ENCODE results near the gene GRIN1.

DNA sequence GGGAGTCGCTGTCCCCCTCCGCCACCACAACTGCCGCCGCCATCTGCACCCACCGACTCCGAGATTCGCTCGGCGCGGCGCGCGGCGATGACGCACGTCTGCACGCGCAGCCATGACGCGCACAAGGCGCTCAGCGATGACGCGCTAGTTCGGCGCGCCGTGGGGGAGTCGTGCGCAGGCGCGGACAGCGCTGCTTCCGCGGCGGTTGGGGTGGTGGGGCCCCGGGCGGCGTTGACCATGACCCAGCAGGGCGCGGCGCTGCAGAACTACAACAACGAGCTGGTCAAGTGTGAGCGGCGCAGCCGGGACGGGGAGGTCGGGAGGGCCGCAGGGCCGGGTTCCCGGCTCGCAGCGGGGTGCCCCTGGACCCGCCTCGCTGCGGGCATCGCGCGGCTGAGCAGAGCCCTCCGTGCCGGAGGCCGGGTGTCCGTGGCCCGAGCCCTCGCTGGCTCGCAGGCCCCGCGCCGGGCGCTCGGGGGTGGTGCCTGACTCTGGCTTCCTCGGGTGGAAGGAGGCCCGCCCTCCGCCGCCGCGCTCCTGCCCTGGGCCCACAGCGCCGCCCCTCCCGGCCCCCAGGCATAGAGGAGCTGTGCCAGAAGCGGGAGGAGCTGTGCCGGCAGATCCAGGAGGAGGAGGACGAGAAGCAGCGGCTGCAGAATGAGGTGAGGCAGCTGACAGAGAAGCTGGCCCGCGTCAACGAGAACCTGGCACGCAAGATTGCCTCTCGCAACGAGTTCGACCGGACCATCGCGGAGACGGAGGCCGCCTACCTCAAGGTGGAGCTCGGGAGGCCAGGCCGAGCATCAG is 49.7 kb downstream of the GRIN1 start, which contains the start of the genes ANAPC2 and SSNA1:
- TF ChIP-seq POLR2A (IDR thresholded peaks at IDR 0.05; ENCODE audit: low read length): peak; percentile 94
- no peak for TF ChIP-seq GATA1 (IDR thresholded peaks at IDR 0.05; ENCODE audit: low read depth, low read length)
